MM.1S (cell line): Measurements from ENCODE around the gene DSN1.

ENCODE experiments used
- DNase-seq: peaks from one replicate; pipeline ENCODE4 v3.0.0-alpha.2; 2015
- H2AFZ ChIP-seq: fragments of 300-600 bp; sonication (generic); 2 replicates; pipeline ENCODE4 v1.6.0; 2016; ENCODE audit warnings: antibody characterized with exemption, low read length
- H3F3A ChIP-seq: fragments of 300-600 bp; sonication (generic); 2 replicates; pipeline ENCODE4 v1.6.1; 2016; ENCODE audit warnings: mild to moderate bottlenecking, antibody characterized with exemption, low read length, moderate library complexity, mixed read lengths; ENCODE audit not compliant: insufficient read depth
- H3K27ac ChIP-seq: fragments of 300-600 bp; sonication (generic); 2 replicates; pipeline ENCODE4 v1.5.1; 2016; ENCODE audit warnings: mild to moderate bottlenecking, low read length
- H3K27me3 ChIP-seq: fragments of 300-600 bp; sonication (generic); replicated peaks from 2 replicates; pipeline ENCODE4 v1.6.0; 2016; ENCODE audit warnings: low read length; ENCODE audit not compliant: insufficient read depth
- H3K36me3 ChIP-seq: fragments of 300-600 bp; sonication (generic); replicated peaks from 2 replicates; pipeline ENCODE4 v1.6.1; 2016; ENCODE audit warnings: mild to moderate bottlenecking, low read length, mixed read lengths; ENCODE audit not compliant: insufficient read depth
- H3K4me1 ChIP-seq: fragments of 300-600 bp; sonication (generic); 2 replicates; pipeline ENCODE4 v1.6.1; 2016; ENCODE audit warnings: low read length, mixed read lengths
- H3K4me2 ChIP-seq: fragments of 300-600 bp; sonication (generic); 2 replicates; pipeline ENCODE4 v1.6.0; 2016; ENCODE audit warnings: low read depth, low read length
- H3K4me3 ChIP-seq: fragments of 300-600 bp; sonication (generic); 2 replicates; pipeline ENCODE4 v1.5.1; 2016; ENCODE audit warnings: low read length, mixed read lengths
- H3K79me2 ChIP-seq: fragments of 300-600 bp; sonication (generic); 2 replicates; pipeline ENCODE4 v1.6.1; 2016; ENCODE audit warnings: mixed run types, low read length, mixed read lengths
- H3K9ac ChIP-seq: fragments of 300-600 bp; sonication (generic); 2 replicates; pipeline ENCODE4 v1.6.1; 2016; ENCODE audit warnings: low read length, mixed read lengths
- H3K9me2 ChIP-seq: fragments of 300-600 bp; sonication (generic); replicated peaks from 2 replicates; pipeline ENCODE4 v1.6.1; 2016; ENCODE audit warnings: mild to moderate bottlenecking, low read length, mixed read lengths; ENCODE audit not compliant: insufficient read depth
- H3K9me3 ChIP-seq: fragments of 300-600 bp; sonication (generic); replicated peaks from 2 replicates; pipeline ENCODE4 v1.6.1; 2016; ENCODE audit warnings: mild to moderate bottlenecking, low read length, mixed read lengths; ENCODE audit not compliant: insufficient read depth
- H4K20me1 ChIP-seq: fragments of 300-600 bp; sonication (generic); 2 replicates; pipeline ENCODE4 v1.6.1; 2016; ENCODE audit warnings: mild to moderate bottlenecking, low read length, moderate library complexity, mixed read lengths; ENCODE audit not compliant: insufficient read depth
- CTCF ChIP-seq: fragments of 300-600 bp; sonication (generic); IDR thresholded peaks from 2 replicates; pipeline ENCODE4 v1.5.1; 2016; ENCODE audit warnings: antibody characterized with exemption, low read length, mixed read lengths
- EZH2 ChIP-seq: fragments of 300-600 bp; sonication (generic); optimal IDR thresholded peaks from 2 replicates; pipeline ENCODE3; 2017; ENCODE audit warnings: low read depth, mild to moderate bottlenecking, antibody characterized with exemption, low read length, mixed read lengths
- EZH2phosphoT487 ChIP-seq: fragments of 300-600 bp; sonication (generic); IDR thresholded peaks from 2 replicates; pipeline ENCODE4 v1.6.1; 2018; ENCODE audit warnings: antibody characterized with exemption, low read length

Gene DSN1

DNA sequence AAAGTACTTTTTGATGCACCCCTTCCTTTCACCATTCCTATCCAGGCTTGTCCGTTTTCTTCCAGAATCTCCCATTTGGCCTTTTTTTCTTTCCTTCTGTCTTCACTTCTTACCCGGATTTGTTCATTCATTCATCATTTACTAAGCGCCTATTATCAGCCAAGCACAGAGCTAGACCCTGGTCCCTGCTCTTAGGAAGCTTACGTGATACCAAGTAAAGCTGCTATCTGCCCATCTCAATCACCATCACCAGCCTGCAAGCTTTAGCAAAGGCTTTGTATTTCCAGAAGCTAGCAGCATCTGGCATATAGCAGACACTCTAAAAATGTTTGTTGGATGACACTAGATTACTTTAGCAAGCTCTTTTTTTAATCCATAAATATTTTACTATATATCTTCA lies 32.5 kb downstream of the DSN1 start:
- peaks cover 6% of the 10 kb centered on the region; the same call in 1 of the 2 replicates for H3K4me1 ChIP-seq
- no peak overlapping the region for H3K27ac ChIP-seq
- DNase-seq = no peak
- H4K20me1 ChIP-seq = no peaks in the 10 kb centered on the region
- no peak overlapping the region for H3K9ac ChIP-seq
- H3K4me2 ChIP-seq = no peak overlapping the region
- peaks cover 7% of the 10 kb centered on the region for H3F3A ChIP-seq
- H3K9me2 ChIP-seq = no peaks in the 10 kb centered on the region
- H2AFZ ChIP-seq = no peak overlapping the region
- H3K36me3 ChIP-seq = no peaks in the 10 kb centered on the region
- H3K9me3 ChIP-seq = no peaks in the 10 kb centered on the region
- no peak overlapping the region for H3K4me3 ChIP-seq
- no peaks in the 10 kb centered on the region for H3K27me3 ChIP-seq
- 0 out of 2 replicates have a peak, but pooled peaks cover 10% of the 10 kb centered on the region for H3K79me2 ChIP-seq
- TF ChIP-seq EZH2 (no peak), EZH2phosphoT487 (no peak), CTCF (no peak)

DNA sequence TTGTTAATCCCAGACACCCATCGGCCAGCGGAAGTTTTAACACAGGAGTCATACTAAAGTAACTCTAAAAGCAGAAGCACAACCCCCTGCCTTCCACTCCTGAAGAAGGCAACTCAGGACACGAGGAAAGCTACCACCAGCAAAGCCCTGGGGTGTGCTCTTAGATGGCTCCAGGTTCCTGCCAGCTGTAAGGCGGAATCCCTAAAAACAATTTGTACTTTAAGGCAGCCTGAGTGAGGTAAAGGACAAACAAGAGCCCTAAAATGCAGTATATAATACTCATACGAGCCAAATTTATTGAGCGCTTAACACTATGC lies 36.4 kb downstream of the DSN1 start:
- TF ChIP-seq EZH2phosphoT487 (no peak), EZH2 (no peak), CTCF (no peak)

DNA sequence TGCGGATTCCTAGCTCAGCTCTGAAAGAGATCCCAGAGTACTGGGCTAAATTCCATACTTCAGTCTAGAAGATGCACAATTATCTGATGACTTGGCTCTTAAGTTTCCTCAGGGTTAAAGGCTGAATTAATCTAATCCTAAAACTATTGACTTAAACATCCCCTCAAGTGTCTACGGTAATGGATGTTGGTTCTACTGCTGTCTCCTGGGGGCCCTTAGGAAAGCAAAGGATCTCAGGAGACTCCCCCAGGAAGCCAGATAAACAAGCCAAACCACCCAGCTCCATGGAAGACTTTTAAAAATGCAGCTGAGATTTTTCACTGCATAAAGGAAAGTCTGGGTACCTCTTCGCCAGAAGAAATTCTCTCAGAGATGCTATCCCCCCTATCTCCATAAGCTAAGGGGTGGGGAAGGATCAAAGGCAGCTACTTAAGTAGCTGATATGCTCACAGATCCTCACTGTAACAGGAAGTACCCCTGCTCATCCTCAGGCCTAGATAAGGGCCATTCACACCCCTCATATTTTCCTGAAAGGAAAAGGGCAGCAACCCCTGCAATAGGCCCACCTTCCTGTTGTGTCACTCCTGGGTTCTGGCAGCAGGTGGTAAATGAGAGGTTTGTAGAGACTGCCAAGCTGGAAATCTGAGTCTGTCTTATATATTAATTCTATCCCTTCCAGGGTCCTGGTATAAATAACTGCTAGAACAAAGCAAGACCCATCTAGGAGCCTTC lies 36.9 kb downstream of the DSN1 start:
- Histone ChIP-seq H3K36me3 (no peaks in the 10 kb centered on the region), H3K79me2 (0 out of 2 replicates have a peak, but pooled peaks cover 5% of the 10 kb centered on the region), H3K4me2 (no peak overlapping the region), H3K27me3 (no peaks in the 10 kb centered on the region), H3K4me1 (no peaks in the 10 kb centered on the region), H3K9ac (no peak overlapping the region), H3K27ac (no peak overlapping the region), H4K20me1 (no peaks in the 10 kb centered on the region), H3K9me3 (no peaks in the 10 kb centered on the region), H3K9me2 (no peaks in the 10 kb centered on the region), H3K4me3 (no peak overlapping the region), H3F3A (no peaks in the 10 kb centered on the region), H2AFZ (no peak overlapping the region)
- TF ChIP-seq EZH2 = no peak
- TF ChIP-seq CTCF = no peak
- TF ChIP-seq EZH2phosphoT487 = no peak
- no peak for DNase-seq

More for the DNA sequence above, 36.4 kb downstream of the DSN1 start:
- no peak overlapping the region for H2AFZ ChIP-seq
- H3K9ac ChIP-seq = no peak overlapping the region
- no peaks in the 10 kb centered on the region for H3K27me3 ChIP-seq
- H3K4me2 ChIP-seq = no peak overlapping the region
- H3K9me2 ChIP-seq = no peaks in the 10 kb centered on the region
- no peaks in the 10 kb centered on the region for H3K9me3 ChIP-seq
- H4K20me1 ChIP-seq = no peaks in the 10 kb centered on the region
- no peak for DNase-seq
- no peak overlapping the region for H3K4me3 ChIP-seq
- no peak overlapping the region for H3K27ac ChIP-seq
- H3K4me1 ChIP-seq = no peaks in the 10 kb centered on the region
- H3K36me3 ChIP-seq = no peaks in the 10 kb centered on the region
- no peaks in the 10 kb centered on the region for H3F3A ChIP-seq
- 0 out of 2 replicates have a peak, but pooled peaks cover 5% of the 10 kb centered on the region for H3K79me2 ChIP-seq
